PC-3 (cell line): ENCODE data around the gene TPCN2.

ENCODE experiments used
- EZH2phosphoT487 ChIP-seq: fragments of 300-600 bp; sonication (generic); IDR thresholded peaks from 2 replicates; pipeline ENCODE4 v1.6.1; 2018; ENCODE audit warnings: mild to moderate bottlenecking, antibody characterized with exemption, low read length, borderline replicate concordance
- TF ChIP-seq, protein P1 (sequence below): fragments of 300-600 bp; sonication (generic); conservative IDR thresholded peaks from 2 replicates; pipeline ENCODE4 v1.5.1; 2017; ENCODE audit warnings: antibody characterized with exemption, low read depth, mild to moderate bottlenecking, low read length

DNA sequence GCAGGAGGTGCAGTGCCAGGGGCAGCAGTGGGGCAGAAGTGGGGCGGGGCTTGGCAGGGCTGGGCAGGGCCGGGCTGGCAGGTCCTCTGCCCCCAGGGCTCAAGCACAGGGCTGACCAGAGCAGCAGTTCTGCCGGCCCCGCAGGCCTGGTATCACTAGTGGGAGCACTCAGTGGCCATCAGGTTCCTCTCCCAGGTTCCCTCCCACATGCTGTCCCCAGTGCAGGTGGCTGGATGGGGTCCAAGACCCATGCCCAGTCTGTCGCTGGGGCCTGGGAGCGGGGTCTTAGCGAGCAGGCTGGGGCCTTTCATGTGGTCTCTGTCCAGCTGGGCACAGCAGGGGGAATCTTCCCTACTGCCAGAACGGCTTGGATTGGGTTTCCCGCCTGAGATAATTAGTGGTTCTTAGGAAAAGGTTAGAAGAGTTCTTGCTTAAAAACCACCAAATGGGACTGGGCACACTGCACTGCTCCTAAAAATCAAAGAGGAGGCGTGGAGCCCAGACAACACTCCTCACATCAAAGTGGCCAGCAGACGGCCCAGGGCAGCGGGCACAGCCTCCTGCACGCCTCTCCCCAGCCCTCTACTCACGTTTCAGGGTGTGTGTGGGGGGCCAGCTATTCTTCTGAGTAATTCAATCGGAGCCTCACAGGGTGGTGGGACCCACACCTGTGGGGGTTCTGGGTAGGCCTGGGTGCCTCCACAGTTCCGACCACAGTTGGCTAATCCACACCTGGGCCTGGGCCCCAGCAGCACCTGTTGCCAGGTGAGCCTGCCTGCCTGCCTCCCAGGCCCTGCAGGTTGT, 45.6 kb downstream of the TPCN2 start:
- TF ChIP-seq EZH2phosphoT487, result no peak
- TF ChIP-seq, protein P1, sequence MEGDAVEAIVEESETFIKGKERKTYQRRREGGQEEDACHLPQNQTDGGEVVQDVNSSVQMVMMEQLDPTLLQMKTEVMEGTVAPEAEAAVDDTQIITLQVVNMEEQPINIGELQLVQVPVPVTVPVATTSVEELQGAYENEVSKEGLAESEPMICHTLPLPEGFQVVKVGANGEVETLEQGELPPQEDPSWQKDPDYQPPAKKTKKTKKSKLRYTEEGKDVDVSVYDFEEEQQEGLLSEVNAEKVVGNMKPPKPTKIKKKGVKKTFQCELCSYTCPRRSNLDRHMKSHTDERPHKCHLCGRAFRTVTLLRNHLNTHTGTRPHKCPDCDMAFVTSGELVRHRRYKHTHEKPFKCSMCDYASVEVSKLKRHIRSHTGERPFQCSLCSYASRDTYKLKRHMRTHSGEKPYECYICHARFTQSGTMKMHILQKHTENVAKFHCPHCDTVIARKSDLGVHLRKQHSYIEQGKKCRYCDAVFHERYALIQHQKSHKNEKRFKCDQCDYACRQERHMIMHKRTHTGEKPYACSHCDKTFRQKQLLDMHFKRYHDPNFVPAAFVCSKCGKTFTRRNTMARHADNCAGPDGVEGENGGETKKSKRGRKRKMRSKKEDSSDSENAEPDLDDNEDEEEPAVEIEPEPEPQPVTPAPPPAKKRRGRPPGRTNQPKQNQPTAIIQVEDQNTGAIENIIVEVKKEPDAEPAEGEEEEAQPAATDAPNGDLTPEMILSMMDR, result no peak
